G401 (cell line): ENCODE data around the gene AKR7A3. TPM values are rescaled to one million over a fixed set of nuclear protein-coding genes. Genes with fewer than 3 reads are reported as not detected.
"Not testable (repeated sequence)": the region's sequence is repeated elsewhere in the genome, so short reads cannot be mapped to it uniquely, and the experiment has no call there.

Experiments used
- DNase-seq: peaks from one replicate; pipeline ENCODE4 v3.0.0-alpha.2; 2015; ENCODE audit warnings: low spot score
- in situ Hi-C: cut with HindIII; loops from 2 replicates; pipeline ENCODE4 v1.10.0; 2016; ENCODE audit warnings: low sequenced_read_pairs, mixed read lengths
- total RNA-seq: library from RNA; depleted of rRNA; stranded (reverse); fragments of >200 nt; shearing (Covaris generic); gene quantifications from 2 replicates; pipeline ENCODE4 v1.2.3, GENCODE V29; 2014

The AKR7A3 gene
- total RNA-seq, 1 experiment from 2014 or later = not detected

- no peak for DNase-seq
- in situ Hi-C loops = no loop called here
These were observed 19.4 kb upstream of the AKR7A3 start for GRCh38 chr1:19307794-19308508.

- in situ Hi-C loops = no loop called here
These were observed 18.4 kb upstream of the AKR7A3 start for GRCh38 chr1:19306941-19307340.

GRCh38 chr1:19305880-19306279, 17.3 kb upstream of the AKR7A3 start:
- in situ Hi-C loops = no loop called here
- DNase-seq = no peak

More at GRCh38 chr1:19306941-19307340, 18.4 kb upstream of the AKR7A3 start:
- no peak for DNase-seq

GRCh38 chr1:19304081-19304480, 15.5 kb upstream of the AKR7A3 start:
- in situ Hi-C loops, DNase-seq: not testable (repeated sequence)

GRCh38 chr1:19300211-19300610, 11.6 kb upstream of the AKR7A3 start:
- DNase-seq = no peak
- in situ Hi-C loops = no loop called here

- in situ Hi-C loops = no loop called here
- no peak for DNase-seq
These were observed 6.1 kb upstream of the AKR7A3 start for GRCh38 chr1:19294638-19295037.

- in situ Hi-C loops = no loop called here
These were observed 674 bp upstream of the AKR7A3 start for GRCh38 chr1:19289244-19289643.

GRCh38 chr1:19287436-19288185, 959 bp downstream of the AKR7A3 start:
- in situ Hi-C loops = no loop called here
- DNase-seq = no peak

More at GRCh38 chr1:19289244-19289643, 674 bp upstream of the AKR7A3 start:
- DNase-seq = no peak

- DNase-seq, in situ Hi-C loops: not testable (repeated sequence)
These were observed 2.8 kb downstream of the AKR7A3 start for GRCh38 chr1:19285807-19286206.

GRCh38 chr1:19285366-19285765, 3.2 kb downstream of the AKR7A3 start:
- DNase-seq = not testable (repeated sequence)

GRCh38 chr1:19284881-19285280, 3.7 kb downstream of the AKR7A3 start:
- DNase-seq = no peak
- in situ Hi-C loops = no loop called here

More at GRCh38 chr1:19285366-19285765, 3.2 kb downstream of the AKR7A3 start:
- in situ Hi-C loops = not testable (repeated sequence)

GRCh38 chr1:19283891-19284290, 4.7 kb downstream of the AKR7A3 start:
- in situ Hi-C loops = no loop called here
- DNase-seq = no peak

GRCh38 chr1:19274636-19275035, 13.9 kb downstream of the AKR7A3 start:
- DNase-seq = no peak
- in situ Hi-C loops = no loop called here

GRCh38 chr1:19273844-19274531, 14.6 kb downstream of the AKR7A3 start:
- in situ Hi-C loops, DNase-seq: not testable (repeated sequence)

GRCh38 chr1:19273106-19273843, 15.3 kb downstream of the AKR7A3 start:
- DNase-seq = no peak
- in situ Hi-C loops = no loop called here

GRCh38 chr1:19272064-19272463, 16.5 kb downstream of the AKR7A3 start:
- in situ Hi-C loops = no loop called here
- no peak for DNase-seq

- DNase-seq, in situ Hi-C loops: not testable (repeated sequence)
These were observed 18.2 kb downstream of the AKR7A3 start for GRCh38 chr1:19270343-19270730.

- DNase-seq, in situ Hi-C loops: not testable (repeated sequence)
These were observed 18.9 kb downstream of the AKR7A3 start for GRCh38 chr1:19269427-19270342.
